GM19455 (cell line): Measurements from ENCODE around the gene HPDL.
A peak's percentile ranks its signal among the peaks of the same experiment; 100 is the strongest.
"Not testable (repeated sequence)": the region's sequence is repeated elsewhere in the genome, so short reads cannot be mapped to it uniquely, and the experiment has no call there.

Source experiments
- ATAC-seq: cut with Tn5 transposase; IDR thresholded peaks from one replicate; pipeline ENCODE4 v1.9.1; 2021; ENCODE audit not compliant: unreplicated experiment

Gene HPDL

GRCh38 chr1:45326627-45327623, at the start of gene HPDL:
Gene HPDL, plus strand, starts transcription at chr1:45326895. Its CDS starts 254 bp downstream, at chr1:45327149.
- ATAC-seq: no peak

GRCh38 chr1:45282351-45282750, 44.3 kb upstream of the HPDL start:
- no peak for ATAC-seq

- ATAC-seq: not testable (repeated sequence)
Measured at GRCh38 chr1:45284858-45285257, 41.8 kb upstream of the HPDL start.

- not testable (repeated sequence) for ATAC-seq
Measured at GRCh38 chr1:45286521-45286920, 40.2 kb upstream of the HPDL start.

GRCh38 chr1:45291002-45291401, 35.7 kb upstream of the HPDL start:
- ATAC-seq: not testable (repeated sequence)

GRCh38 chr1:45291716-45292115, 35.0 kb upstream of the HPDL start:
- ATAC-seq: no peak

- no peak for ATAC-seq
Measured at GRCh38 chr1:45297666-45298356, 28.9 kb upstream of the HPDL start.

- no peak for ATAC-seq
Measured at GRCh38 chr1:45299296-45299695, 27.4 kb upstream of the HPDL start.

- ATAC-seq: no peak
Measured at GRCh38 chr1:45299981-45300668, 26.6 kb upstream of the HPDL start.

GRCh38 chr1:45300669-45300997, 26.1 kb upstream of the HPDL start:
- no peak for ATAC-seq

GRCh38 chr1:45302505-45303150, 24.1 kb upstream of the HPDL start:
- ATAC-seq: no peak

- peak; percentile 71 for ATAC-seq
Measured at GRCh38 chr1:45303520-45304310, 23.0 kb upstream of the HPDL start.

GRCh38 chr1:45304311-45305081, 22.2 kb upstream of the HPDL start:
- no peak for ATAC-seq

- no peak for ATAC-seq
Measured at GRCh38 chr1:45305231-45305630, 21.5 kb upstream of the HPDL start.

GRCh38 chr1:45306319-45306718, 20.4 kb upstream of the HPDL start:
- no peak for ATAC-seq

GRCh38 chr1:45306905-45307304, 19.8 kb upstream of the HPDL start:
- ATAC-seq: no peak

- no peak for ATAC-seq
Measured at GRCh38 chr1:45314266-45314665, 12.4 kb upstream of the HPDL start.

- no peak for ATAC-seq
Measured at GRCh38 chr1:45317166-45317565, 9.5 kb upstream of the HPDL start.

- no peak for ATAC-seq
Measured at GRCh38 chr1:45319761-45320160, 6.9 kb upstream of the HPDL start.
